CD14-positive monocyte (primary cell): ENCODE data around the gene R3HDM2. TPM values are rescaled to one million over a fixed set of nuclear protein-coding genes. Genes with fewer than 3 reads are reported as not detected.
A peak's percentile ranks its signal among the peaks of the same experiment; 100 is the strongest.

Experiments used
- DNase-seq, 3 donors: peaks; one replicate each; pipeline ENCODE4 v3.0.0-alpha.2; 2011 to 2022
- H2AFZ ChIP-seq: 2 replicates; pipeline ENCODE4 v1.6.0; 2012; ENCODE audit warnings: mild to moderate bottlenecking, low read depth, low read length, inconsistent platforms; ENCODE audit not compliant: insufficient read depth, poor library complexity, severe bottlenecking
- H3K27ac ChIP-seq, 2 donors: 1 replicate in 1 of 2; 2 replicates in 1 of 2; pipeline ENCODE4 v1.5.1; 2012 to 2013; ENCODE audit warnings: low read length in 2 of 2, control low read depth in 1 of 2, inconsistent platforms in 1 of 2, low read depth in 1 of 2, mild to moderate bottlenecking in 1 of 2
- H3K27me3 ChIP-seq, 2 donors: one replicate each; pipeline versions ENCODE4 v1.6.0 to v1.6.1; 2011 to 2013; ENCODE audit warnings: low read length in 2 of 2; ENCODE audit not compliant: control insufficient read depth in 2 of 2, insufficient read depth in 2 of 2
- H3K36me3 ChIP-seq, 2 donors: replicated peaks in 1 of 2; 1 replicate in 1 of 2; 2 replicates in 1 of 2; pipeline versions ENCODE4 v1.5.1 to v1.6.1; 2012 to 2013; ENCODE audit warnings: low read length in 2 of 2, control low read depth in 1 of 2, inconsistent platforms in 1 of 2, mild to moderate bottlenecking in 1 of 2; ENCODE audit not compliant: insufficient read depth in 2 of 2, control insufficient read depth in 1 of 2
- H3K4me1 ChIP-seq, 2 donors: 1 replicate in 1 of 2; 2 replicates in 1 of 2; pipeline versions ENCODE4 v1.5.1 to v1.6.1; 2012 to 2013; ENCODE audit warnings: low read length in 2 of 2, control low read depth in 1 of 2, inconsistent platforms in 1 of 2, mild to moderate bottlenecking in 1 of 2, moderate library complexity in 1 of 2; ENCODE audit not compliant: insufficient read depth in 2 of 2, control insufficient read depth in 1 of 2
- H3K4me2 ChIP-seq: replicated peaks from 2 replicates; pipeline ENCODE3; 2012; ENCODE audit warnings: low read length, moderate library complexity, mild to moderate bottlenecking; ENCODE audit not compliant: poor library complexity, severe bottlenecking; ENCODE audit errors: extremely low read depth
- H3K4me3 ChIP-seq, 3 experiments: fragments of 200-600 bp in 1 of 3; sonication (generic) in 1 of 3; replicated peaks in 1 of 3; 1 replicate in 2 of 3; 2 replicates in 1 of 3; pipeline ENCODE4 v1.5.1; 2011 to 2013; ENCODE audit warnings: low read length in 3 of 3, mild to moderate bottlenecking in 3 of 3, control low read depth in 2 of 3, low read depth in 2 of 3, inconsistent platforms in 1 of 3, moderate library complexity in 1 of 3
- H3K79me2 ChIP-seq: 2 replicates; pipeline ENCODE4 v1.6.0; 2012; ENCODE audit warnings: mild to moderate bottlenecking, control low read depth, inconsistent platforms, low read length, moderate library complexity; ENCODE audit not compliant: insufficient read depth
- H3K9ac ChIP-seq: 2 replicates; pipeline ENCODE4 v1.6.0; 2017; ENCODE audit warnings: low read length, mild to moderate bottlenecking; ENCODE audit not compliant: insufficient read depth, poor library complexity, severe bottlenecking
- H3K9me3 ChIP-seq, 2 donors: replicated peaks in 1 of 2; 1 replicate in 1 of 2; 2 replicates in 1 of 2; pipeline versions ENCODE4 v1.5.1 to v1.6.1; 2012 to 2013; ENCODE audit warnings: low read length in 2 of 2, control low read depth in 1 of 2; ENCODE audit not compliant: control insufficient read depth in 1 of 2, insufficient read depth in 1 of 2
- H4K20me1 ChIP-seq: 2 replicates; pipeline ENCODE4 v1.6.0; 2012; ENCODE audit warnings: mild to moderate bottlenecking, low read length, control low read depth, moderate library complexity; ENCODE audit not compliant: insufficient read depth
- H3K27ac Mint-ChIP-seq, 7 donors: one replicate each; pipeline ENCODE4 v1.8.0; 2020; ENCODE audit warnings: mild to moderate bottlenecking in 7 of 7, mixed read lengths in 7 of 7, moderate library complexity in 6 of 7, inconsistent platforms in 2 of 7
- H3K27me3 Mint-ChIP-seq, 3 donors: one replicate each; pipeline ENCODE4 v1.8.0; 2021 to 2022; ENCODE audit warnings: low read depth in 3 of 3, mild to moderate bottlenecking in 3 of 3, mixed read lengths in 3 of 3, moderate library complexity in 3 of 3, inconsistent platforms in 1 of 3
- H3K36me3 Mint-ChIP-seq, 2 donors: one replicate each; pipeline ENCODE4 v1.8.0; 2020; ENCODE audit warnings: mixed read lengths in 2 of 2, inconsistent platforms in 1 of 2, mild to moderate bottlenecking in 1 of 2
- H3K4me1 Mint-ChIP-seq: one replicate; pipeline ENCODE4 v1.8.0; 2020; ENCODE audit warnings: mild to moderate bottlenecking, mixed read lengths
- H3K4me3 Mint-ChIP-seq, 2 donors: one replicate each; pipeline ENCODE4 v1.8.0; 2020; ENCODE audit warnings: mild to moderate bottlenecking in 2 of 2, mixed read lengths in 2 of 2, moderate library complexity in 1 of 2
- H3K9me3 Mint-ChIP-seq, 7 donors: one replicate each; pipeline ENCODE4 v1.8.0; 2020 to 2022; ENCODE audit warnings: mixed read lengths in 7 of 7, mild to moderate bottlenecking in 6 of 7, moderate library complexity in 6 of 7, inconsistent platforms in 2 of 7
- CTCF ChIP-seq: fragments of 200-600 bp; IDR thresholded peaks from one replicate; pipeline ENCODE4 v1.8.0; 2022; ENCODE audit warnings: antibody characterized with exemption, mild to moderate bottlenecking
- WGBS: methylation state at CpG from one replicate; pipeline ENCODE4 v1.1.5; 2013; ENCODE audit warnings: missing lambda C conversion rate; ENCODE audit not compliant: insufficient coverage; 5-methylcytosine and 5-hydroxymethylcytosine counted together
- intact Hi-C, 2 donors: fragments of 100-400 bp; cut with micrococcal nuclease; formaldehyde crosslinking; loops; one replicate each; pipeline versions ENCODE4 v1.15.0 to v1.15.1; 2023
- polyA plus RNA-seq, 3 donors: library from polyadenylated mRNA; depleted of rRNA in 1 of 3; unstranded in 2 of 3; stranded (reverse) in 1 of 3; fragments of 300-500 nt in 2 of 3; fragments of >200 nt in 1 of 3; fragmentation: Illumina TruSeq in 2 of 3; gene quantifications; 1 replicate in 2 of 3; 2 replicates in 1 of 3; pipeline ENCODE4 v1.2.3, GENCODE V29; 2012 to 2021

Gene R3HDM2
- polyA plus RNA-seq, 3 donors, result 4.2 to 69.4 (median 7.3) TPM

GRCh38 chr12:57450057-57450456 is 19.2 kb upstream of the R3HDM2 start:
- Histone ChIP-seq H3K79me2 (no peaks in the 10 kb centered on the region), H3K9me3 (no peaks in the 10 kb centered on the region), H3K9ac (no peak overlapping the region), H3K4me1 (peaks cover 4 to 8% of the 10 kb centered on the region in 2 donors), H3K27ac (no peak overlapping the region), H3K36me3 (no peaks in the 10 kb centered on the region), H4K20me1 (no peaks in the 10 kb centered on the region), H3K4me3 (no peak overlapping the region), H3K27me3 (no peaks in the 10 kb centered on the region), H2AFZ (no peak overlapping the region), H3K4me2 (no peak overlapping the region)
- Mint-ChIP-seq H3K4me3 (no peak overlapping the region), H3K27ac (peak overlapping the region in 1 of 7 donors; percentile 61), H3K4me1 (peaks cover 5% of the 10 kb centered on the region), H3K27me3 (peaks cover 2 to 4% (median 3%) of the 10 kb centered on the region in 3 donors), H3K36me3 (no peaks in the 10 kb centered on the region), H3K9me3 (no peaks in the 10 kb centered on the region)
- 100% methylated on average over 2 of the region's 3 CpGs for WGBS
- intact Hi-C loops, result loop anchor here (5.0 to 10.0 kb wide), 3 partner anchors 143 to 188 kb away; no protein-coding TSS in a partner anchor
- DNase-seq, result no peak
- TF ChIP-seq CTCF, result no peak

- Mint-ChIP-seq H3K27ac (no peak overlapping the region), H3K36me3 (no peaks in the 10 kb centered on the region), H3K27me3 (peaks cover 2 to 3% (median 2%) of the 10 kb centered on the region in 3 donors), H3K9me3 (no peaks in the 10 kb centered on the region), H3K4me1 (peaks cover under 1% of the 10 kb centered on the region), H3K4me3 (no peak overlapping the region)
- H3K27me3 ChIP-seq, result no peaks in the 10 kb centered on the region
- peaks cover 0 to under 1% of the 10 kb centered on the region in 2 donors for H3K4me1 ChIP-seq
- H4K20me1 ChIP-seq, result no peaks in the 10 kb centered on the region
- no peak overlapping the region for H3K27ac ChIP-seq
- H3K4me3 ChIP-seq, result no peak overlapping the region
- no peak overlapping the region for H3K9ac ChIP-seq
- no peak for DNase-seq
- WGBS, result 100% methylated on average over 7 of the region's 7 CpGs
- no peaks in the 10 kb centered on the region for H3K36me3 ChIP-seq
- H3K79me2 ChIP-seq, result no peaks in the 10 kb centered on the region
- H2AFZ ChIP-seq, result no peak overlapping the region
- H3K4me2 ChIP-seq, result no peak overlapping the region
- H3K9me3 ChIP-seq, result no peaks in the 10 kb centered on the region
- no peak for TF ChIP-seq CTCF
- intact Hi-C loops, result no loop called here
Observed at GRCh38 chr12:57449375-57449774, 18.5 kb upstream of the R3HDM2 start.
